ENCODE data around the gene PTPN4.
"Not testable (repeated sequence)": the region's sequence is repeated elsewhere in the genome, so short reads cannot be mapped to it uniquely, and the experiment has no call there.

The PTPN4 gene

GRCh38 chr2:120012771-120013596 is 253.3 kb downstream of the PTPN4 start, which contains the start of gene EPB41L5:
Gene EPB41L5, plus strand, starts transcription at chr2:120013077. Its CDS starts 6,008 bp downstream, at chr2:120019085.
- Histone ChIP-seq H4K20me1 (peaks cover 0 to 16% (median 0%) of the 10 kb centered on the region in 11 experiments; a peak in 3 of 22 replicates), H3K9me3 (replicated peaks in 1 of 11) (no peaks in the 10 kb centered on the region), H3K4me1 (peaks cover 10 to 27% (median 19%) of the 10 kb centered on the region in 10 experiments; a peak in 18 of 20 replicates), H3K4me2 (peak within 1 kb of the TSS; percentile 68 to 93 (median 77)), H3K27ac (peak within 1 kb of the TSS; percentile 46 to 87 (median 80); a peak in 21 of 22 replicates), H3K4me3 (peak within 1 kb of the TSS; percentile 82 to 99 (median 89)), H3K27me3 (no peaks in the 10 kb centered on the region), H3K9ac (peak within 1 kb of the TSS; percentile 82 to 91 (median 87)), H3K36me3 (no peaks in the 10 kb centered on the region)
- TF ChIP-seq Cebpa-rat (IDR thresholded peaks at IDR 0.05) = no peak

DNA sequence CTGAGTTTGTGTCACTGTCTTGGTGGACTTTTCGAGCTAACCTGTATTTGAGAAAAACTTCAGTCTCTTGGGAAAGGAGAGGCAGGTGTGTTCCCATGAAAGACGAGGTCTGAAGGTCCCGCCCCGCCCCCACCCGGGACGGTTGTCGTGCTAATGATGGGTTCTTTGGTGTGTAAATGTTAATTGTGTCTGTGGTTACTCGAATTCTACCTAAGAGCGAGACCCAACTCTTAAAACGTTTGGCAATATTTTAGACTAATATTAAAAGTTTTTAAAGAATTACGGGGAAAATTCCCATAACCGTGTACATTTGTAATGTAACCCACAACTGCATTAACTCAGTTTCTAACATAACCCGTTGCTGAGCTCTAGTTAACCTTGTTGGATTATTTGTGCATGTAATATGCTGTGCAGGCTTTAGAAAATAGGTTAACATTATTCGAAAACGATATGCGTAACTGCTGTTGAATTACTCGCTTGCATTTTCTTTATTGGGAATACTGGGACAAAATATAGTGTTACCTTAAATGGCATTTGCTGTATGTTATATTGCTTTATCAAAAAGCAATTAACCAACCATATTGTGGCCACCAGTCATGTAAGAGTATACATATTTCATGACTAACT is 254.0 kb downstream of the PTPN4 start:
- Histone ChIP-seq H3K9me3 (replicated peaks in 1 of 11) (no peaks in the 10 kb centered on the region), H3K27ac (peak overlapping the region; percentile 46 to 87 (median 80); a peak in 19 of 22 replicates)

GRCh38 chr2:120014226-120014980 is 254.7 kb downstream of the PTPN4 start:
- Histone ChIP-seq H3K27me3 (no peaks in the 10 kb centered on the region), H3K4me3 (peak overlapping the region in 4 of 10 experiments; percentile 87 to 92 (median 89); a peak in 5 of 20 replicates), H3K4me2 (peak overlapping the region; percentile 68 to 93 (median 77); a peak in 21 of 22 replicates)

More for the DNA sequence above, 254.0 kb downstream of the PTPN4 start:
- H3K9ac ChIP-seq = peak overlapping the region; percentile 82 to 91 (median 87)
- H3K4me1 ChIP-seq = peaks cover 10 to 27% (median 19%) of the 10 kb centered on the region in 10 experiments; a peak in 18 of 20 replicates
- peak overlapping the region; percentile 82 to 99 (median 89) for H3K4me3 ChIP-seq
- TF ChIP-seq Cebpa-rat (IDR thresholded peaks at IDR 0.05) = no peak
- H3K4me2 ChIP-seq = peak overlapping the region; percentile 68 to 93 (median 77)
- H3K36me3 ChIP-seq = peaks cover 0 to 3% (median 0%) of the 10 kb centered on the region in 11 experiments; a peak in 3 of 22 replicates
- no peaks in the 10 kb centered on the region for H3K27me3 ChIP-seq
- H4K20me1 ChIP-seq = peaks cover 0 to 19% (median 0%) of the 10 kb centered on the region in 11 experiments; a peak in 3 of 22 replicates

DNA sequence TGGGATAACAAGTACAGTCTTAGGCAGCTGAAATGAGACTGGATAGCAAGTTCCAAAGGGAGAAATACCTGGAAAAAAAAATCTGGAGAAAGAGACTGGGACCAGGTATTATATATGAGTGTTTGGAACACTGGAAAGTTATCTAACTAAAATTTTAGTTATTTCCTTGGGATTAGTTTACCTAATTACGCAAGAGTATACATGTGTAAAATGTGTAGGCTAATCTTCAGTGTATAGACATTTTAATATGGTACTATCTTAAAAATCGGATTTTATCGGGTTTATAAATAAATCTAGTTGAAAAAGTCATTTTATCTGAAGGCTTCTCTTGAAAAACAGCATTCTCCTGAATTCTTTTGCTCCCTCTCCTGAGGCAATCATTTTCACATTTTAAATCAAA is 257.1 kb downstream of the PTPN4 start:
- Histone ChIP-seq H3K36me3 (peaks cover 0 to 33% (median 18%) of the 10 kb centered on the region in 11 experiments; a peak in 9 of 22 replicates), H3K4me3 (no peak overlapping the region), H3K9ac (no peak overlapping the region), H4K20me1 (peaks cover 0 to 20% (median 0%) of the 10 kb centered on the region in 11 experiments; a peak in 3 of 22 replicates), H3K4me2 (no peak overlapping the region), H3K27me3 (no peaks in the 10 kb centered on the region), H3K9me3 (replicated peaks in 1 of 11) (0 out of 22 replicates have a peak, but pooled peaks cover 0 to 6% (median 0%) of the 10 kb centered on the region in 11 experiments), H3K4me1 (peaks cover 10 to 19% (median 15%) of the 10 kb centered on the region in 10 experiments; a peak in 18 of 20 replicates), H3K27ac (no peak overlapping the region)
- 0 out of 22 replicates have a peak, but pooled peaks of 1 of the 11 experiments have one; percentile 39 for TF ChIP-seq Cebpa-rat (IDR thresholded peaks at IDR 0.05)

More at GRCh38 chr2:120014226-120014980, 254.7 kb downstream of the PTPN4 start:
- H3K4me1 ChIP-seq = peaks cover 10 to 27% (median 19%) of the 10 kb centered on the region in 10 experiments; a peak in 18 of 20 replicates
- H3K36me3 ChIP-seq = peaks cover 0 to 10% (median 5%) of the 10 kb centered on the region in 11 experiments; a peak in 6 of 22 replicates
- H3K9me3 ChIP-seq (replicated peaks in 1 of 11) = no peaks in the 10 kb centered on the region
- H3K9ac ChIP-seq = no peak overlapping the region
- peaks cover 0 to 20% (median 0%) of the 10 kb centered on the region in 11 experiments; a peak in 3 of 22 replicates for H4K20me1 ChIP-seq
- TF ChIP-seq Cebpa-rat (IDR thresholded peaks at IDR 0.05) = no peak
- no peak overlapping the region for H3K27ac ChIP-seq

DNA sequence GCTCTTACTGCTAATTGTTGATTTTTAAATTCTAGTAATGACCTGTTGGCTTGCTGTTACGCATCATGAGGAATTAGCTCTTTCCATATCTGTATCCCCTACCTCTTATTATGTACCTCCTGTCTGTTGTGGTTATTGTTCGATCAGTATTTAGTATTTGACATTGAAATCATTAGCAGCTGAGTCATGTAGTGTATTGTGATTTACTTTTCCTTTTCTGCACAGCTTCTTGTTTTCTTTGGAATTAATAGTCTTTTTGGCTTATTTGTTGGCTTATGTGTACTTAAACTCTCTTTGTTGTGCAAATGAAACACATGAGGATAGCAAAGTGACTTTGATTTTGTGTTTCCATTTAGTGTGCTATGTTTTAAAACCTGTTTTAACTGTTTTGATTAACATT is 257.5 kb downstream of the PTPN4 start:
- H3K4me3 ChIP-seq = no peak overlapping the region
- H3K4me1 ChIP-seq = peaks cover 7 to 15% (median 11%) of the 10 kb centered on the region in 10 experiments; a peak in 18 of 20 replicates
- no peak for TF ChIP-seq Cebpa-rat (IDR thresholded peaks at IDR 0.05)
- 0 out of 22 replicates have a peak, but pooled peaks cover 0 to 6% (median 0%) of the 10 kb centered on the region in 11 experiments for H3K9me3 ChIP-seq (replicated peaks in 1 of 11)
- no peak overlapping the region for H3K27ac ChIP-seq
- H4K20me1 ChIP-seq = peaks cover 0 to 20% (median 0%) of the 10 kb centered on the region in 11 experiments; a peak in 3 of 22 replicates
- no peak overlapping the region for H3K4me2 ChIP-seq
- no peaks in the 10 kb centered on the region for H3K27me3 ChIP-seq
- no peak overlapping the region for H3K9ac ChIP-seq
- peaks cover 0 to 33% (median 18%) of the 10 kb centered on the region in 11 experiments; a peak in 9 of 22 replicates for H3K36me3 ChIP-seq

DNA sequence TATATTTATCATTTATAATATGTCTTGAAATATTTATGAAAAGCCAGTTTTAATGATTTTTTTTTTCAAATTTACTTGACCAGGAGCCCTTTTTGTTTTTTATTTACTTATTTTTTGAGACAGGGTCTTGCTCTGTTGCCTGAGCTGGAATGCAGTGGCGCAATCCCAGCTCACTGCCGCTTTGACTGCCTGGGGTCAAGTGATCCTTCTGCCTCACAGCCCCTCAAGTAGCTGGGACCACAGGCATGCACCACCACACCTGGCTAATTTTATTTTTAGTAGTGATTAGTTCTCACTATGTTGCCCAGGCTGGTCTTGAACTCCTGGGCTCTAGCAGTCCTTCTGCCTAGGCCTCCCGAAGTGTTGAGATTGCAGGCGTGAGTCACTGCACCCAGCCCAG is 258.8 kb downstream of the PTPN4 start:
- peaks cover 7 to 19% (median 11%) of the 10 kb centered on the region in 11 experiments; a peak in 21 of 22 replicates for H3K9me3 ChIP-seq (replicated peaks in 1 of 11)
- no peak for TF ChIP-seq Cebpa-rat (IDR thresholded peaks at IDR 0.05)
- no peak overlapping the region for H3K4me3 ChIP-seq
- peaks cover 0 to 33% (median 18%) of the 10 kb centered on the region in 11 experiments; a peak in 10 of 22 replicates for H3K36me3 ChIP-seq
- peaks cover 0 to 20% (median 0%) of the 10 kb centered on the region in 11 experiments; a peak in 3 of 22 replicates for H4K20me1 ChIP-seq
- H3K27me3 ChIP-seq = no peaks in the 10 kb centered on the region
- no peak overlapping the region for H3K9ac ChIP-seq
- no peak overlapping the region for H3K4me2 ChIP-seq
- no peak overlapping the region for H3K27ac ChIP-seq
- peaks cover 3 to 11% (median 7%) of the 10 kb centered on the region in 10 experiments; a peak in 12 of 20 replicates for H3K4me1 ChIP-seq

- Histone ChIP-seq H3K9ac (no peak overlapping the region), H3K4me2 (no peak overlapping the region), H4K20me1 (peaks cover 0 to 11% (median 0%) of the 10 kb centered on the region in 11 experiments; a peak in 2 of 22 replicates), H3K27me3 (no peaks in the 10 kb centered on the region), H3K4me1 (no peaks in the 10 kb centered on the region), H3K27ac (no peak overlapping the region), H3K4me3 (no peak overlapping the region), H3K9me3 (replicated peaks in 1 of 11) (peaks cover 24 to 39% (median 30%) of the 10 kb centered on the region in 11 experiments), H3K36me3 (peaks cover 5 to 47% (median 32%) of the 10 kb centered on the region in 11 experiments; a peak in 21 of 22 replicates)
- no peak for TF ChIP-seq Cebpa-rat (IDR thresholded peaks at IDR 0.05)
Observed at GRCh38 chr2:120020554-120020953, 260.8 kb downstream of the PTPN4 start.

DNA sequence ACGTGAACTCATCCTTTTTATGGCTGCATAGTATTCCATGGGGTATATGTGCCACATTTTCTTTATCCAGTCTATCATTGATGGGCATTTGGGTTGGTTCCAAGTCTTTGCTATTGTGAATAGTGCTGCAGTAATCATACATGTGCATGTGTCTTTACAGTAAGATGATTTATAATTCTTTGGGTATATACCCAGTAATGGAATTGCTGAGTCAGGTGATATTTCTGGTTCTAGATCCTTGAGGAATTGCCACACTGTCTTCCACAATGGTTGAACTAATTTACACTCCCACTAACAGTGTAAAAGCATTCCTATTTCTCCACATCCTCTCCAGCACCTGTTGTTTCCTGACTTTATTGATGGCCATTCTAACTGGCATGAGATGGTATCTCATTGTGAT is 262.8 kb downstream of the PTPN4 start:
- not testable (repeated sequence) for H3K4me1 ChIP-seq, H3K4me3 ChIP-seq, H4K20me1 ChIP-seq, H3K9ac ChIP-seq, H3K27ac ChIP-seq, H3K27me3 ChIP-seq, H3K4me2 ChIP-seq
- Histone ChIP-seq H3K36me3 (peaks cover 5 to 67% (median 50%) of the 10 kb centered on the region in 11 experiments; a peak in 21 of 22 replicates), H3K9me3 (replicated peaks in 1 of 11) (peaks cover 42 to 59% (median 50%) of the 10 kb centered on the region in 11 experiments)
